SH-SY5Y (cell line): Measurements from ENCODE around the gene CYP8B1.

Source experiments
- GATA2 ChIP-seq: IDR thresholded peaks from 2 replicates; pipeline ENCODE4 v1.6.1; 2011; ENCODE audit warnings: mild to moderate bottlenecking, low read depth, low read length
- GATA3 ChIP-seq: IDR thresholded peaks from 2 replicates; pipeline ENCODE4 v1.6.1; 2011; ENCODE audit warnings: low read depth, mild to moderate bottlenecking, low read length, moderate library complexity

DNA sequence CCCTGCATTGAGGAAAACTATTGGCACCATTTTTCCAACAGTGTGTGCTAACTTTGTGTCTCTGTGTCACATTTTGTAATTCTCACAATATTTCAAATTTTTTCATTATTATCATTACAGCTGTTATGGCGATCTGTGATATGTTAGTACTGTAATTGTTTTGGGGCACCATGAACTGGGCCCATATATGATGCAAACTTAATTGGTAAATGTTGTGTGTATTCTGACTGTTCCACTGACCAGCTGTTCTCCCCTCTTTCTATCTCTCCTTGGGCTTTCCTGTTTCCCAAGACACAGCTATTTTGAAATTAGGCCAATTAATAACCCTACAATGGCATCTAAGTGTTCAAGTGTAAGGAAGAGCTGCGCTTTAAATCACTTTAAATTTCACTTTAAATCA is 2.2 kb upstream of the CYP8B1 start:
- TF ChIP-seq GATA2 (no peak), GATA3 (no peak)
